HepG2 (cell line): Measurements from ENCODE around the gene FOXL3. TPM values are rescaled to one million over a fixed set of nuclear protein-coding genes. Genes with fewer than 3 reads are reported as not detected.
A peak's percentile ranks its signal among the peaks of the same experiment; 100 is the strongest.

Experiments
- ATAD3A ChIP-seq: sonication (generic); formaldehyde crosslinking; IDR thresholded peaks from 2 replicates; pipeline ENCODE4 v1.4.0; 2020; ENCODE audit warnings: missing genetic modification reagents
- CBX2 ChIP-seq, 2 experiments: fragments of 200-600 bp in 1 of 2; sonication (generic); formaldehyde crosslinking in 1 of 2; IDR thresholded peaks; 2 replicates each; pipeline versions ENCODE4 v1.7.0 to v1.8.1; 2018 to 2022; ENCODE audit warnings: low read depth in 2 of 2, low read length in 1 of 2, mild to moderate bottlenecking in 1 of 2, missing genetic modification reagents in 1 of 2
- IRX3 ChIP-seq: sonication (generic); formaldehyde crosslinking; IDR thresholded peaks from 2 replicates; pipeline ENCODE4 v1.8.1; 2023; ENCODE audit warnings: mild to moderate bottlenecking, low read depth, missing genetic modification reagents, borderline replicate concordance
- JDP2 ChIP-seq: sonication (generic); formaldehyde crosslinking; IDR thresholded peaks from 2 replicates; pipeline ENCODE4 v1.8.1; 2022; ENCODE audit warnings: missing genetic modification reagents, borderline replicate concordance
- MED1 ChIP-seq: sonication (generic); formaldehyde crosslinking; IDR thresholded peaks from 2 replicates; pipeline ENCODE4 v1.4.0; 2020; ENCODE audit warnings: missing genetic modification reagents
- MNT ChIP-seq: fragments of 450-650 bp; IDR thresholded peaks from 2 replicates; pipeline ENCODE4 v1.6.1; 2016
- NFAT5 ChIP-seq: sonication (generic); formaldehyde crosslinking; IDR thresholded peaks from 2 replicates; pipeline ENCODE4 v1.4.0; 2020; ENCODE audit warnings: missing genetic modification reagents
- NFYB ChIP-seq: sonication (generic); formaldehyde crosslinking; IDR thresholded peaks from 2 replicates; pipeline ENCODE4 v1.4.0; 2020; ENCODE audit warnings: missing genetic modification reagents
- PLSCR1 ChIP-seq: sonication (generic); formaldehyde crosslinking; IDR thresholded peaks from 2 replicates; pipeline ENCODE4 v1.5.0; 2020; ENCODE audit warnings: missing genetic modification reagents, mild to moderate bottlenecking, borderline replicate concordance
- PPARG ChIP-seq: conservative IDR thresholded peaks from 2 replicates; pipeline ENCODE4 v1.6.1; 2016; ENCODE audit warnings: missing biosample characterization, missing genetic modification reagents
- RBM39 ChIP-seq: fragments of 200-400 bp; formaldehyde crosslinking; IDR thresholded peaks from one replicate; pipeline ENCODE4 v1.6.1; 2018; ENCODE audit warnings: antibody characterized with exemption, mild to moderate bottlenecking, low read depth, low read length; ENCODE audit not compliant: poor library complexity, severe bottlenecking
- RFX3 ChIP-seq: IDR thresholded peaks from 2 replicates; pipeline ENCODE4 v1.6.1; 2016; ENCODE audit warnings: missing biosample characterization, missing genetic modification reagents
- RXRA ChIP-seq: sonication (generic); formaldehyde crosslinking; IDR thresholded peaks from 2 replicates; pipeline ENCODE4 v1.5.1; 2020; ENCODE audit warnings: missing genetic modification reagents
- SMAD3 ChIP-seq: sonication (generic); formaldehyde crosslinking; IDR thresholded peaks from 2 replicates; pipeline ENCODE4 v1.4.0; 2020; ENCODE audit warnings: missing genetic modification reagents
- ZFP82 ChIP-seq: sonication (generic); formaldehyde crosslinking; IDR thresholded peaks from 2 replicates; pipeline ENCODE4 v1.5.1; 2020; ENCODE audit warnings: mild to moderate bottlenecking, missing genetic modification reagents, borderline replicate concordance
- ZNF251 ChIP-seq: sonication (generic); formaldehyde crosslinking; IDR thresholded peaks from 2 replicates; pipeline ENCODE4 v1.9.0; 2021; ENCODE audit warnings: mild to moderate bottlenecking, missing genetic modification reagents
- ZNF281 ChIP-seq: sonication (generic); formaldehyde crosslinking; IDR thresholded peaks from 2 replicates; pipeline ENCODE4 v1.4.0; 2020; ENCODE audit warnings: missing genetic modification reagents, borderline replicate concordance
- ZNF44 ChIP-seq: sonication (generic); formaldehyde crosslinking; IDR thresholded peaks from 2 replicates; pipeline ENCODE4 v1.5.1; 2020; ENCODE audit warnings: mild to moderate bottlenecking, missing genetic modification reagents
- ZNF451 ChIP-seq: sonication (generic); formaldehyde crosslinking; IDR thresholded peaks from 2 replicates; pipeline ENCODE4 v1.5.0; 2020; ENCODE audit warnings: mild to moderate bottlenecking, missing genetic modification reagents
- polyA plus RNA-seq, 8 experiments: library from polyadenylated mRNA; depleted of rRNA in 3 of 8; stranded (reverse) in 7 of 8; unstranded in 1 of 8; fragments of >200 nt; fragmentation: Illumina TruSeq in 4 of 8; extraction: Trizol in 4 of 8; gene quantifications; 2 replicates each; pipeline versions ENCODE4 v1.2.1 to v1.2.3, GENCODE V29; 2011 to 2016; ENCODE audit warnings: low read depth in 4 of 8, missing spikeins in 1 of 8, mixed read lengths in 1 of 8; ENCODE audit not compliant: insufficient read depth in 1 of 8
- total RNA-seq, 5 experiments: library from RNA; depleted of rRNA; stranded (reverse); fragments of >200 nt; fragmentation: Illumina TruSeq; extraction: Trizol; gene quantifications; 2 replicates each; pipeline ENCODE4 v1.2.3, GENCODE V29; 2016; ENCODE audit warnings: low read depth in 1 of 5

FOXL3 gene
- total and polyA plus RNA-seq, 2 of the 13 experiments (the other 11 are each of a cell fraction or from before 2014, with no cell fraction given), result not detected

- TF ChIP-seq ZNF281 (CRISPR knock-in tag) (peak; percentile 57; the same call in 1 of the 2 replicates), ZNF251 (CRISPR knock-in tag) (no peak), NFYB (CRISPR knock-in tag) (no peak), ZNF451 (CRISPR knock-in tag) (no peak), PLSCR1 (no peak), IRX3 (CRISPR knock-in tag) (no peak), RBM39 (no peak), ZFP82 (no peak), RFX3 (CRISPR knock-in tag) (no peak), SMAD3 (no peak), PPARG (CRISPR knock-in tag) (no peak; the same call in 1 of the 2 replicates), MNT (no peak), NFAT5 (CRISPR knock-in tag) (no peak), ZNF44 (CRISPR knock-in tag) (no peak), MED1 (peak; percentile 76), RXRA (CRISPR knock-in tag) (peak; percentile 25; the same call in 1 of the 2 replicates), JDP2 (CRISPR knock-in tag) (no peak), ATAD3A (no peak), CBX2 (IDR thresholded peaks at IDR 0.05; ENCODE audit: low read depth, low read length) (no peak), CBX2 (CRISPR knock-in tag; IDR thresholded peaks at IDR 0.05; ENCODE audit: low read depth) (no peak)
Observed at GRCh38 chr7:318878-319661, 29.1 kb downstream of the FOXL3 start (continued).
